ENCODE measurements around the gene SMARCB1. TPM values are rescaled to one million over a fixed set of nuclear protein-coding genes. Genes with fewer than 3 reads are reported as not detected.

SMARCB1 gene
- total and polyA plus RNA-seq, 2 of the 4 experiments (the other 2 are of a cell fraction): 110 to 159 TPM

GRCh38 chr22:23737696-23738095 lies 49.1 kb upstream of the SMARCB1 start:
- H3K4ac ChIP-seq (ENCODE audit: low read depth, low read length): no peak overlapping the region
- CTCF ChIA-PET: no interaction called here
- TF ChIP-seq RAD21 (IDR thresholded peaks at IDR 0.05; ENCODE audit: low read length) (no peak), NFE2L2 (IDR thresholded peaks at IDR 0.05; ENCODE audit: low read depth, low read length) (no peak), RCOR1 (IDR thresholded peaks at IDR 0.05; ENCODE audit: insufficient replicate concordance, low read length) (no peak), BHLHE40 (IDR thresholded peaks at IDR 0.05; ENCODE audit: low read depth, low read length) (no peak), RFX5 (IDR thresholded peaks at IDR 0.05; ENCODE audit: low read depth, low read length) (no peak)
- H3K23ac ChIP-seq (ENCODE audit: low read depth, low read length): no peak overlapping the region
- H4K8ac ChIP-seq (ENCODE audit: low read depth in 2 of 2, low read length in 2 of 2): no peak overlapping the region
- intact Hi-C loops (cut with micrococcal nuclease): no loop called here
- no peak overlapping the region for H3K9ac ChIP-seq (ENCODE audit: low read depth, low read length)
- no peak overlapping the region for H3K14ac ChIP-seq (replicated peaks; ENCODE audit: low read depth, low read length)
- no peak overlapping the region for H2AK5ac ChIP-seq (ENCODE audit: low read depth, low read length)
- no peaks in the 10 kb centered on the region for H3K9me3 ChIP-seq (ENCODE audit: control insufficient read depth, insufficient read depth, low read length)
- H3K79me1 ChIP-seq (ENCODE audit: low read depth in 1 of 2, low read length in 2 of 2): no peaks in the 10 kb centered on the region
- peaks cover 9% of the 10 kb centered on the region for H3K36me3 ChIP-seq (ENCODE audit: control insufficient read depth, insufficient read depth, low read length)
- H2BK120ac ChIP-seq (ENCODE audit: low read depth, low read length): no peak overlapping the region
- H3K4me2 ChIP-seq (ENCODE audit: low read depth, low read length): no peak overlapping the region
- H4K5ac ChIP-seq (ENCODE audit: low read depth, low read length): no peak overlapping the region
- no peak overlapping the region for H2BK5ac ChIP-seq (ENCODE audit: low read depth, low read length, poor library complexity, severe bottlenecking)
- peaks cover 5% of the 10 kb centered on the region; the same call in 1 of the 2 replicates for H3K9me1 ChIP-seq (ENCODE audit: insufficient read depth, low read length)
- H4K20me1 ChIP-seq (ENCODE audit: insufficient read depth, low read length): no peaks in the 10 kb centered on the region
- no peak overlapping the region for H2AFZ ChIP-seq (replicated peaks; ENCODE audit: low read length, poor library complexity)
- no peak overlapping the region for H2AK9ac ChIP-seq (replicated peaks; ENCODE audit: low read depth, low read length, poor library complexity)
- H3K56ac ChIP-seq (ENCODE audit: extremely low read depth, insufficient read depth, low read length): no peak overlapping the region
- H2BK20ac ChIP-seq (ENCODE audit: low read depth, low read length): no peak overlapping the region
- no peak overlapping the region for H4K91ac ChIP-seq (ENCODE audit: insufficient read depth, low read depth, low read length)
- dilution Hi-C loops (cut with HindIII; ENCODE audit: low sequenced_read_pairs, unreplicated experiment): no loop called here
- DNase-seq: no peak
- H2BK15ac ChIP-seq (ENCODE audit: low read depth, low read length): no peak overlapping the region
- no peak overlapping the region for H3K4me3 ChIP-seq (ENCODE audit: insufficient read depth, low read depth, low read length)
- POLR2A ChIA-PET (ENCODE audit: unreplicated experiment): no interaction called here
- ATAC-seq (ENCODE audit: low read depth): no peak
- no TSS peak for BruUV-seq (replicated peaks)
- H3K18ac ChIP-seq (ENCODE audit: low read depth, low read length): no peak overlapping the region
- no peaks in the 10 kb centered on the region for H3K27me3 ChIP-seq (ENCODE audit: control insufficient read depth, insufficient read depth, low read length)
- in situ Hi-C loops (cut with MboI; ENCODE audit: low sequenced_read_pairs): no loop called here
- H3K27ac ChIP-seq (ENCODE audit: insufficient read depth, low read length): no peak overlapping the region
- H3K4me1 ChIP-seq (ENCODE audit: control insufficient read depth, insufficient read depth, low read length): no peaks in the 10 kb centered on the region
